ENCODE results near the gene WIZ. TPM values are rescaled to one million over a fixed set of nuclear protein-coding genes. Genes with fewer than 3 reads are reported as not detected.

WIZ gene
- polyA plus RNA-seq, 10 donors: 20.2 to 31.0 (median 28.3) TPM

DNA sequence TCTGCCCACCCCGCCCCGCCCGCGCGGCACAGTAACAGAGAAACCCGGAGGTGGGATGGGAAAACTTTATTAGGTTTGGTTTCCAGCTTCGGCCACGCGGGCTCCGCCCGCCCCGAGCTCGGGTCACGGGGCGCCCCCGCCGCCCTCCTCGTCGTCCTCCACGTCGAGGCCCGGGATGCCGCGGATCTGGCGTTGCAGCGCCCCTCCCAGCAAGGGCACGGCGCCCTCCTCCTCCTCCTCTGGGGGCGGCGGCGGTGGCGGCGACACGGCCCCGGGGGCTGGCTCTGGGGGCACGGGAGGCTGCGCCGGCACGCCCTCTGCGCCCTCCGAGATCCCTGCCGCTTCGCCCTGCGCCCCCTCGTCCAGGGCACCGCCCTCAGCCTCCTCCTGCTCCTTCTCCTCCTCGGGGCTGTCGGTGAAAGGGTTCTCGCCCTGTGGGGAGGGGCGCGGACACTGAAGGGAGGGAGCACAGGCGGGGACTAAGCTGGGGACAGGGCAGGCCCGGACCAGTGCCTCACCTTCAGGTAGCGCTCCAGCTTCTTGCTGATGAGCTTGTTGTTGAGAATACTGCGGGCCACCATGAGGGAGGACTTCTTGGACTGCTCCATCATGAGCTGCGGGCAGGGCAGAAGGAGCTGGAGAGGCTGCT is 69.6 kb downstream of the WIZ start:
- DNase-seq: peak in 2 of 3 donors; percentile 32 to 50

DNA sequence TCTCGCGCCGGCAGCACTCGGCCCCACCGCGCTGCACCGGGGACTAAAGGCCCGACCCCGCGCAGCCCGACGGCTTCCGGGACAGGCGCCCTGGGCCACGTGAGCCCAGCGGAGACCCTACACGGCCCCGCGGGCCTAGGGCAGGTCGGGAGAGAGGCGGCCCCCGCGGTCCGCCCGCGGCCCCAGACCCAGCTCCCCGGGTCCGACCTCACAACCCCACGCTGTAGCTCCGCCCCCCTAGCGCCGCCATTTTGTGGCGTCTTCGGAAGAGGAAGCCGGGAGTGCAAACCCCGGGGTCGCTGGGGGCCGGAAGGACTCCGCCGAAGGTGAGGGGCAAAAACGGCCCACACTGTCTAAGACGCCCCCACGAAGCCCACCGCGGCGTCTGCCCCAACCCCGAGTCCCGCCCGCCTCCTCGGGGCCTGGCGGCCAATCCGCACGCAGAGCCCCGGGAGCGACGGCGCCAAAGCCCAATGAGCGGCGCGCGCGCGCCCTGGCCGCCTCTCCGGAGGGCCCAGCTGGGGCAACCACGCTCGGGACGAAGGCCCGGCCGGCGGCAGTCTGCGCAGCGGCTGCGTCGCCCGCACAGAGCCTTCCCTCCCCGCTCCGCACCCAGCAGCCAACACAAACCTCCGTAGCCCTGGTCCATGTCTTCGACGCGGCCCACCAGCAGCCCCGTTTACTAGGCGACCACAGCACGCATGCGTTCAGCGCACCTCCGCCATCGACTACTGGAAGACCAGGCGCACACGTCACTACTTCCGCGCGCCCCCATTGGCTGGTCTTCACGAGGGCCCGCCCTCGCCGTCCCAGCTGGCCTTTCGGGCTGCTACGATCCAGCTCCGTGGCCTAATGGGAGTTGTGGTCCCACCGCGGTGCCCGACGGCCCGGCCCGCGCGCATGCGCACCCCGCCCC is 70.4 kb downstream of the WIZ start, which contains the start of gene AKAP8:
Gene AKAP8 (minus strand): TSS at position 705 of the 916 bp plus-strand sequence. CDS start 56 bp downstream, at position 649.
- peak; percentile 99 to 100 (median 99) for DNase-seq

DNA sequence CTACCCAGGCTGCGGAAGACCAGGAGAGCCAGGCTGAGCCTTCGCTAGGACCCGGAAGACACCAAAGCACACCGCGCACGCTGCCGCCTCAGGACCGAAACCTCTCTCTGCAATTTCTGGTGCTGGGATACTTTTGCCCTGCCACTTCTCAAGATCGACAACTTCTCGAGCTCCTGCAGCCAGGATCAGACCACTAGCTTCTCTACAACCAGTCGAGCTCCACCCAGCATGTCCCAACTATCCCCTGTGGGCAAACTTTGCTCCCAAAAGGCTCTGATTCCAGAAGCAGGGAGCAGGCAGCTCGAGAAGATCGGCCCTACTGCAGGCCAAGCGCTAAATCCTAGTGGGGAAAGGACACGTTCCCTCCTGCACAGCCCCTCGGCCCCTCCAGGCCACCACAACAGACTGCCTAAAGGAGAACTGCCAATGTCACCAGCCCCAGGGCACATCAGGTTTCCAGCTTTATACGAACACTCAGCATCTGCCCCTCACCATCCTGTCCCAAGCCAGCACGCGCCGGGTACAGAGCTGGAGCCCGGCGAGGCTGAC is 71.1 kb downstream of the WIZ start:
- peak; percentile 28 to 70 (median 50) for DNase-seq

DNA sequence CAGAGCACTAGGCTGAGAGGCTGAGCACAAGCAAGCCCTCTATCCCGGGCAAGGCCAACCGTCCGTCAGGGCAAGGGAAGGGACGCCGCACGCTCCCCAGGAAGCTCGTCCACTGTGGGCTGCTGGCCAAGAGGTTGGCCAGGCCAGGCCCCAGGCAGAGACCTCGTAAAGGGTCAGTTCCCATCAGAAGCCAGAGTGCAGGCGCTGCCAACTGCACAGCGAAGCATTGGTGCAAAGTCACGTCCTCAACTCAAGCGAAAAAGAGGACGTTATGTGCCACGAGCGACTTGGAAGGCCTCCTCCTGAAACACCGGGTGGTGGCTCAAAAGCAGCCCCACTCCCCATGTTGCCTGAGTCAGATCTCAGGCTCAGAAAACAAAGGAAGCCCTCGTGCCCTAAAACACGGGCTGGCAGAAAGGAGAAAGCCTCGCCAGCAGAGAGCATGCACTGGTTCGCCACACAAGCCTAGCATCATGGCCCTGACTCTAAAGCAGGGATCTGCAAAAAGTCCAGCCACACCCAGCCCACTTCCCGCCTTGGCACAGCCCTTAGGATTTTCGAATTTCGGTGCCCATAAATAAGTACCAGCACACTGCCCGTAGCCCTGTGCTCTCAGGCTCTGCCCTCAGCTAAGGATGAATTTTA is 74.8 kb downstream of the WIZ start:
- DNase-seq: no peak

DNA sequence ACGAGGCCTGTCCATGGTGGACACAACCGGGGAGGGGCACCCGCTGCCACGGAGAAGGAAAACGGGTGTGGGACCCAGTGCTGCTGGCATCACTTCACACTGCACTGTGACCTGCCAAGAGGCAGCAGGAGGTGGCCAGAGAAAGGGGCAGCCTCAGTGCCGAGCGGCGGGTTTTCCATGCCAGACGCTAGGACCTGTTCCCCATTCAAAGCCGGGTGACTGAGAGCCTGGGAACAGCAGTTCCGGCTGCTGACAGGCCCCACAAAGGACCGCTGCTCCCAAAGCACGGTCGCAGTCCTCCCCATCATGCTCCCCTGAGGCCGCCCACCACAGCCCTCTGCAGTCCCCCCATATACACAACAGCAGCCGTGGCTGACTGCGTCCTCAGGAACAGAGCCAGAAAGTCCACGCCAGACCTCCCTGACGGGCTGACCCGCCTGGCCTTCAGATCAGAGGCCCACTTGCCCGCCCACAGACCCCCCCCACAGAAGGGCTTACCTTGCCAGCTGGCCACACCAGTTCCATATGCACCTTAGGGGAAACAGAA is 75.6 kb downstream of the WIZ start:
- no peak for DNase-seq

DNA sequence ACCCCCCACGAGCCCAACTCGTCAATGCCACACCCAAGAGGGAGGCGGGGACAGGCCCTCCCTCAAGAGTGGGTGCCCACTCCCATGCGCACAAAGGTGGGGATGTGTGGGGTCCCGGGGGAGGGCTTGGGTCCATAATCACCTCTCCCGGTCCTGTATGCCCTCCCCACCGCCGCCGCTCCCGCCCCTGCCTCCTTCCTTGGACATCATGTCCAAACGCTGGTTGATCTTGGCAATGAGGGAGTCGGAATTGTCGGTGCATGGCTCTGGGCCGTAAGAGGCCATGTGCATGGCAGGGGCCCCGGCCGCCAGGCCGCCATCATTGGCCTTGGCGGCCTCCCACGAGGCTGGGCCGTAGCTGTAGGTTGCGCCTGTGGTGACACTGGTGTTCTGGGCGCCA is 76.1 kb downstream of the WIZ start:
- no peak for DNase-seq

DNA sequence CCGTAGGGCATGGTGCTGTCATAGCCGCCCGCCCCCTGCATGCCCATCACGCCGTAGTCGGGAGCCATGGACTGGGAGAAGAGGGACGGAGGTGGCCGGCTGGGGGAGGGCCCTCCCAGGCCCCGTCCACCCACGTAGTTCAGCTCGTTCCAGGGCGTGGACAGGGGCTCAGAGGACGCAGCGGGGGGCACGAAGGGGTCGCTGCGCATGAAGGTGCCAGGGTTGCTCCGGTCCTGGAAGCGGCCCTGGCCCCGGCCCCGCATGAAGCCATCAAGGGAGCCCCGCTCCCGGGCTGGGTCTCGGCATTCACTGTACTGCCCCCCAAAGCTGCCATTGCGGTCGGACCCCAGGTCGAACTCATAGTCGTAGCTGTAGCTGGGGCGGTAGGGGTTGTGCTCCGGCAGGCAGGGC is 76.9 kb downstream of the WIZ start:
- DNase-seq: no peak

DNA sequence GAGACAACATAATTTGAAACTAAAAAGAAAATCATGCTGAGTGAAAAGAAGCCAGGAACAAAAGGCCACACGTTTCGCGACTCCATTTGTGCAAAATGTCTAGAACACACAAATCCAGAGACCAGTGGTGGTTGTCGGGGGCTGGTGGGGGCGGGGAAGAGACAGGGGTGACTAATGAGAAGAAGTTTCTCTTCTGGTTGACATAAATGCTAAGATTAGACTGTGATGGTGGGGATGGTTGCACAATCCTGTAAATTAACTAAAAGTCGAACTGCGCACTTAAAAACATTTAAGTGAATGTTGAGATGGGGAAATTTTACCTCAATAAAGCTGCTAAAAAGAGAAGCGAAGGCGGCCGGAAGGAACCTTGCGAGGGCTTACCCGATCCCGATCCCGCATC is 77.3 kb downstream of the WIZ start:
- DNase-seq: no peak

DNA sequence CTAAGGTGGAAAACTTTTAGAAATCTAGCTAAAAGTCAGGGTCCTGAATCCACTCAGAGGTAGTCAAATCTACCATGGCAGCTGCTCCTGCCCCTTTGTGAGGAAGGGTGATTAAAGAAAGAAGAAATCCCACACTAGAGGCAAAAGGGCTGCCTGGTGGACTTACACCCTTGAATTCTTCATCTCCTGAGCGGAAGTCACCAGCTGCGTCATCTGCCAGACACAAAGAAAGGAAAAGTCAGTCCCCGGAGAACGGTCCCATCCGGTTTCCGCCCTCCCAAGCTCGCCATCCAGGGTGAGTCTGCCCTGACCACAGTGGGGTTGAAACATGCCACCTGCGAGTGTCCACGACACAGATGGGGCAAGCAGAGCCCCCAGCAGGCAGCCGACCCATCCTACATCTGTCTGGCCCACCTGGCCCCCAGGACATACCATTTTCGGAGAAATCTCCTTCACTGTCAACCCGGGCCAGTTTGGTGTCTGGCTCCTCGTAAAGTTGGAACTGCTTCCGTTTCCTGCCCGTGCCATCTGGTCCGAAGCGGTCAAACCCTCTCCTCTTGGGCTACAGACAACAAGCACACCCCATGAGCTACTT is 77.9 kb downstream of the WIZ start:
- no peak for DNase-seq

DNA sequence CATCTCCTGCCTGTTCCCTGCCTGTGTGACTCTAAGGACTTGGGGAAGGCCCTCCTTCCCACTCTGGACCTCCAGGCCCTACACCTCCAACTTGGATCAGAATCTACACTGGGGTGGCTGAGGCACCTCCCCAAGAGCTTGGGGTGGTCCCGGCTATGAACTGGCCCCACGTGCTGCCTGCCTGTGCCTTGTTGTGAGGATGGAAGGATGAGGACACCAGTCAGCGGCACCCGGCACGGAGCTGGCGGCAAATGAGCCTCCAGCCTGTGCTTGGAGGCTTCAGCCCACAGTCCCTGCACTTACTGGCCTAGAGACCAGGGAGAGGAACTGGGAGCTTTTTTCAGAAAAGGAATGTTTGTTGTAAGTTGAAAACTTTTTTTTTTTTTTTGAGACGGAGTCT is 78.6 kb downstream of the WIZ start:
- no peak for DNase-seq

Other genes with a start within 250 kb of the WIZ start
- 100 to 1,000 TPM; 111 to 189 (median 140) TPM for gene NOTCH3, start 249.0 kb downstream of the WIZ start, polyA plus RNA-seq (ENCODE audit: insufficient read length in 10 of 10)
- gene EPHX3, start 217.5 kb downstream of the WIZ start, polyA plus RNA-seq (ENCODE audit: insufficient read length in 10 of 10): 1 to 10 TPM in 2 of 10 donors, under 1 TPM in 8; 0.46 to 3.2 (median 0.62) TPM
- gene BRD4, start 117.4 kb downstream of the WIZ start, polyA plus RNA-seq (ENCODE audit: insufficient read length in 10 of 10): 10 to 100 TPM; 31.3 to 48.9 (median 37.9) TPM
- 10 to 100 TPM; 15.7 to 21.8 (median 18.8) TPM for gene AKAP8, start 70.2 kb downstream of the WIZ start, polyA plus RNA-seq (ENCODE audit: insufficient read length in 10 of 10)
- gene AKAP8L, start 31.0 kb downstream of the WIZ start, polyA plus RNA-seq (ENCODE audit: insufficient read length in 10 of 10): 10 to 100 TPM; 48.6 to 77.1 (median 59.7) TPM
- gene RASAL3, start 14.6 kb upstream of the WIZ start, polyA plus RNA-seq (ENCODE audit: insufficient read length in 10 of 10): 1 to 10 TPM in 8 of 10 donors, under 1 TPM in 2; 0.86 to 5.9 (median 1.2) TPM
- not detected for gene PGLYRP2, start 29.5 kb upstream of the WIZ start, polyA plus RNA-seq (ENCODE audit: insufficient read length in 10 of 10)
- 1 to 10 TPM in 1 of 10 donors, under 1 TPM in 1, not detected in 8; 0.05 to 1.8 TPM for gene CYP4F22, start 58.6 kb upstream of the WIZ start, polyA plus RNA-seq (ENCODE audit: insufficient read length in 10 of 10)
- gene CYP4F8, start 165.3 kb upstream of the WIZ start, polyA plus RNA-seq (ENCODE audit: insufficient read length in 10 of 10): not detected
- under 1 TPM; 0.03 to 0.57 (median 0.21) TPM for gene CYP4F3, start 190.9 kb upstream of the WIZ start, polyA plus RNA-seq (ENCODE audit: insufficient read length in 10 of 10)
- 1 to 10 TPM in 6 of 10 donors, under 1 TPM in 4; 0.25 to 2.2 (median 1.1) TPM for gene CYP4F12, start 223.1 kb upstream of the WIZ start, polyA plus RNA-seq (ENCODE audit: insufficient read length in 10 of 10)

Measured in muscle of back (tissue), 11 donors.